ENCODE results near the gene DNAL4. TPM values are rescaled to one million over a fixed set of nuclear protein-coding genes. Genes with fewer than 3 reads are reported as not detected.

The DNAL4 gene
- total RNA-seq, 1 experiment from 2014 or later = 8.3 TPM

DNA sequence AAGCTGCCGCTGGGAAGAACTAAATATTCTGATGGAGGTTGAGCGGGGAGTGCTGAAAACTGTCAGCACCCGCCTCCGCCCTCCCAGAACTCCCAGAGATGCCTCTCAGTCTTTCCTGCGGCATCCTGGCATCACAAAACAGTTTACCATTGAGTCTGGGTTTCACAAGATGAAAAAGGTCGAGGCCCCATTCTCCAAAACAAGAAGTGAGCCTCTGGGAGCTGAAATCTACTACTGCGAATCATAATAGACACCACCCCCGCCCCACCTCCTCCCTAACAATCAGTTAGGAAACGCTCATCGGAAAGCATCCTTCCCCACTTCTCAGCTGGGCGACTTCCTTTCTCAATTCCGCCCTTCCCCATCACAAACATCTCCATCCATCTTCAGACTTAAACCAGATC, 39.2 kb downstream of the DNAL4 start:
- Histone ChIP-seq H2BK15ac (ENCODE audit: low read depth, low read length) (no peak overlapping the region), H4K5ac (ENCODE audit: insufficient read length, low read depth, low read length) (no peak overlapping the region), H2BK120ac (ENCODE audit: low read depth, low read length, poor library complexity, severe bottlenecking) (no peak overlapping the region), H2AK5ac (ENCODE audit: insufficient read length, low read length) (no peak overlapping the region), H2AFZ (ENCODE audit: low read length) (no peak overlapping the region), H3K27ac (ENCODE audit: insufficient read length, low read depth, low read length) (no peak overlapping the region), H3T11ph (ENCODE audit: low read length) (no peak overlapping the region), H3K18ac (ENCODE audit: insufficient read length, low read depth, low read length) (no peak overlapping the region), H3K4me2 (ENCODE audit: insufficient read depth, insufficient read length, low read length) (peak overlapping the region; percentile 57), H3K56ac (ENCODE audit: insufficient read length, low read depth, low read length) (no peak overlapping the region), H4K20me1 (ENCODE audit: control insufficient read depth, insufficient read depth, insufficient read length) (no peaks in the 10 kb centered on the region), H3K9ac (ENCODE audit: extremely low read depth, insufficient read length, low read length) (no peak overlapping the region), H3K23ac (ENCODE audit: insufficient read length, low read depth, low read length) (no peak overlapping the region), H3K9me3 (ENCODE audit: control insufficient read depth, low read depth, low read length) (no peaks in the 10 kb centered on the region), H3K79me2 (ENCODE audit: insufficient read depth, low read length) (no peaks in the 10 kb centered on the region), H3K14ac (ENCODE audit: insufficient read depth, low read length) (no peak overlapping the region), H4K8ac (replicated peaks; ENCODE audit: insufficient read length, low read depth, low read length) (no peak overlapping the region), H3K4me1 (ENCODE audit: insufficient read depth, low read length) (peaks cover 5% of the 10 kb centered on the region; the same call in 1 of the 2 replicates), H4K91ac (ENCODE audit: insufficient read length, low read depth, low read length) (no peak overlapping the region), H3K79me1 (ENCODE audit: insufficient read depth, low read depth, low read length, poor library complexity, severe bottlenecking) (no peaks in the 10 kb centered on the region), H2BK20ac (ENCODE audit: low read depth, low read length, poor library complexity, severe bottlenecking) (no peak overlapping the region), H2BK5ac (ENCODE audit: insufficient read length, low read length) (no peak overlapping the region), H3K27me3 (ENCODE audit: insufficient read depth, low read length) (no peaks in the 10 kb centered on the region; the same call in 1 of the 2 replicates), H3K23me2 (ENCODE audit: insufficient read length, low read depth, low read length, poor library complexity, severe bottlenecking) (peaks cover 9% of the 10 kb centered on the region), H2BK12ac (ENCODE audit: insufficient read length, low read depth, low read length) (no peak overlapping the region), H3K4ac (ENCODE audit: low read depth, low read length) (no peak overlapping the region)
- Mint-ChIP-seq H3K4me3 (peak overlapping the region; percentile 61 to 83), H3K27me3 (ENCODE audit: low read depth) (peaks cover 5% of the 10 kb centered on the region), H3K36me3 (ENCODE audit: insufficient read depth in 1 of 3, low read depth in 3 of 3) (peaks cover 0 to 10% (median 5%) of the 10 kb centered on the region in 3 experiments; a peak in 4 of 7 replicates), H3K4me1 (peaks cover 23 to 25% of the 10 kb centered on the region in 2 experiments), H3K9me3 (no peaks in the 10 kb centered on the region), H3K27ac (peak overlapping the region in 2 of 3 experiments; percentile 37 to 50; a peak in 1 of 7 replicates)
- DNase-seq = no peak
- no CpG with 5 or more reads among the region's 12 CpGs for WGBS (ENCODE audit: extremely low coverage, insufficient read length, low lambda C conversion rate)
- TF ChIP-seq, protein P1, sequence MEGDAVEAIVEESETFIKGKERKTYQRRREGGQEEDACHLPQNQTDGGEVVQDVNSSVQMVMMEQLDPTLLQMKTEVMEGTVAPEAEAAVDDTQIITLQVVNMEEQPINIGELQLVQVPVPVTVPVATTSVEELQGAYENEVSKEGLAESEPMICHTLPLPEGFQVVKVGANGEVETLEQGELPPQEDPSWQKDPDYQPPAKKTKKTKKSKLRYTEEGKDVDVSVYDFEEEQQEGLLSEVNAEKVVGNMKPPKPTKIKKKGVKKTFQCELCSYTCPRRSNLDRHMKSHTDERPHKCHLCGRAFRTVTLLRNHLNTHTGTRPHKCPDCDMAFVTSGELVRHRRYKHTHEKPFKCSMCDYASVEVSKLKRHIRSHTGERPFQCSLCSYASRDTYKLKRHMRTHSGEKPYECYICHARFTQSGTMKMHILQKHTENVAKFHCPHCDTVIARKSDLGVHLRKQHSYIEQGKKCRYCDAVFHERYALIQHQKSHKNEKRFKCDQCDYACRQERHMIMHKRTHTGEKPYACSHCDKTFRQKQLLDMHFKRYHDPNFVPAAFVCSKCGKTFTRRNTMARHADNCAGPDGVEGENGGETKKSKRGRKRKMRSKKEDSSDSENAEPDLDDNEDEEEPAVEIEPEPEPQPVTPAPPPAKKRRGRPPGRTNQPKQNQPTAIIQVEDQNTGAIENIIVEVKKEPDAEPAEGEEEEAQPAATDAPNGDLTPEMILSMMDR (conservative IDR thresholded peaks at IDR 0.05) = no peak
